Brain microvascular endothelial cell (primary cell): ENCODE measurements around the gene TNFRSF4.

Source experiments
- DNase-seq: peaks from one replicate; pipeline ENCODE4 v3.0.0-alpha.2; 2020
- H3K27ac ChIP-seq: fragments of 250-450 bp; sonication (Bioruptor Pico); 2 replicates; pipeline ENCODE4 v1.5.1; 2020; ENCODE audit warnings: mild to moderate bottlenecking, moderate library complexity
- H3K27me3 ChIP-seq: fragments of 250-450 bp; sonication (Bioruptor Pico); replicated peaks from 2 replicates; pipeline ENCODE4 v1.5.1; 2020; ENCODE audit warnings: mild to moderate bottlenecking
- H3K36me3 ChIP-seq: fragments of 250-450 bp; sonication (Bioruptor Pico); replicated peaks from 2 replicates; pipeline ENCODE4 v1.5.1; 2020; ENCODE audit warnings: mild to moderate bottlenecking
- H3K4me3 ChIP-seq: 2 replicates; pipeline ENCODE4 v1.5.1; 2011; ENCODE audit warnings: low read depth, mild to moderate bottlenecking, control low read depth, low read length, moderate library complexity
- CTCF ChIP-seq: IDR thresholded peaks from 2 replicates; pipeline ENCODE4 v1.5.1; 2011; ENCODE audit warnings: low read depth, mild to moderate bottlenecking, moderate library complexity, low read length, control low read depth, inconsistent platforms; ENCODE audit errors: missing control alignments
- in situ Hi-C: cut with HindIII; loops from 2 replicates; pipeline ENCODE4 v1.10.0; 2017; ENCODE audit warnings: low sequenced_read_pairs, low pct_ligation_motif_present

TNFRSF4 gene

GRCh38 chr1:1243266-1243660 is 29.3 kb upstream of the TNFRSF4 start:
- Histone ChIP-seq H3K27ac (no peak overlapping the region), H3K4me3 (no peak overlapping the region), H3K27me3 (no peaks in the 10 kb centered on the region), H3K36me3 (no peaks in the 10 kb centered on the region)
- in situ Hi-C loops = no loop called here
- no peak for TF ChIP-seq CTCF
- no peak for DNase-seq

GRCh38 chr1:1242461-1243265 is 28.7 kb upstream of the TNFRSF4 start:
- no peak for TF ChIP-seq CTCF
- in situ Hi-C loops = no loop called here
- no peaks in the 10 kb centered on the region for H3K36me3 ChIP-seq
- no peaks in the 10 kb centered on the region for H3K27me3 ChIP-seq
- DNase-seq = no peak
- no peak overlapping the region for H3K4me3 ChIP-seq
- no peak overlapping the region for H3K27ac ChIP-seq

GRCh38 chr1:1241588-1242219 is 27.8 kb upstream of the TNFRSF4 start:
- no peak for TF ChIP-seq CTCF
- Histone ChIP-seq H3K4me3 (no peak overlapping the region), H3K27me3 (no peaks in the 10 kb centered on the region), H3K27ac (no peak overlapping the region), H3K36me3 (no peaks in the 10 kb centered on the region)
- no peak for DNase-seq
- in situ Hi-C loops = no loop called here

- no peaks in the 10 kb centered on the region for H3K36me3 ChIP-seq
- in situ Hi-C loops = no loop called here
Observed at GRCh38 chr1:1240822-1241587, 27.1 kb upstream of the TNFRSF4 start.

GRCh38 chr1:1240348-1240732 is 26.4 kb upstream of the TNFRSF4 start:
- Histone ChIP-seq H3K27ac (no peak overlapping the region), H3K4me3 (no peak overlapping the region), H3K36me3 (no peaks in the 10 kb centered on the region), H3K27me3 (no peaks in the 10 kb centered on the region)
- in situ Hi-C loops = no loop called here
- no peak for DNase-seq
- TF ChIP-seq CTCF = no peak

More at GRCh38 chr1:1240822-1241587, 27.1 kb upstream of the TNFRSF4 start:
- Histone ChIP-seq H3K27ac (no peak overlapping the region), H3K27me3 (no peaks in the 10 kb centered on the region), H3K4me3 (no peak overlapping the region)
- DNase-seq = no peak
- TF ChIP-seq CTCF = no peak
